GM23248 (cell line): Measurements from ENCODE around the gene CEP41. TPM values are rescaled to one million over a fixed set of nuclear protein-coding genes. Genes with fewer than 3 reads are reported as not detected.

ENCODE experiments used
- DNase-seq: peaks from one replicate; pipeline ENCODE4 v3.0.0-alpha.2; 2015
- H2AFZ ChIP-seq: fragments of 200-600 bp; sonication (generic); 2 replicates; pipeline ENCODE4 v1.6.1; 2016; ENCODE audit warnings: antibody characterized with exemption
- H3F3A ChIP-seq: fragments of 200-600 bp; sonication (generic); 2 replicates; pipeline ENCODE4 v1.6.1; 2016; ENCODE audit warnings: mild to moderate bottlenecking, antibody characterized with exemption, mixed run types; ENCODE audit not compliant: insufficient read depth
- H3K27ac ChIP-seq: fragments of 200-600 bp; sonication (generic); 2 replicates; pipeline ENCODE4 v1.5.1; 2016; ENCODE audit warnings: mild to moderate bottlenecking
- H3K27me3 ChIP-seq: fragments of 200-600 bp; sonication (generic); replicated peaks from 2 replicates; pipeline ENCODE4 v1.6.1; 2016; ENCODE audit warnings: mild to moderate bottlenecking; ENCODE audit not compliant: insufficient read depth
- H3K36me3 ChIP-seq: fragments of 200-600 bp; sonication (generic); 2 replicates; pipeline ENCODE4 v1.6.1; 2016; ENCODE audit warnings: low read depth, mild to moderate bottlenecking
- H3K4me1 ChIP-seq: fragments of 200-600 bp; sonication (generic); 2 replicates; pipeline ENCODE4 v1.6.1; 2016; ENCODE audit warnings: mild to moderate bottlenecking; ENCODE audit not compliant: insufficient read depth
- H3K4me2 ChIP-seq: fragments of 200-600 bp; sonication (generic); one replicate; pipeline ENCODE4 v1.6.1; 2016; ENCODE audit warnings: mild to moderate bottlenecking; ENCODE audit not compliant: unreplicated experiment
- H3K4me3 ChIP-seq: fragments of 200-600 bp; sonication (generic); 2 replicates; pipeline ENCODE4 v1.5.1; 2016; ENCODE audit warnings: mild to moderate bottlenecking
- H3K79me2 ChIP-seq: fragments of 200-600 bp; sonication (generic); 2 replicates; pipeline ENCODE4 v1.6.1; 2016; ENCODE audit warnings: mild to moderate bottlenecking; ENCODE audit not compliant: insufficient read depth
- H3K9ac ChIP-seq: fragments of 200-600 bp; sonication (generic); 2 replicates; pipeline ENCODE4 v1.6.1; 2016; ENCODE audit warnings: mild to moderate bottlenecking
- H3K9me2 ChIP-seq: fragments of 200-600 bp; sonication (generic); 2 replicates; pipeline ENCODE4 v1.6.1; 2016; ENCODE audit warnings: mixed run types, mild to moderate bottlenecking, moderate library complexity; ENCODE audit not compliant: insufficient read depth
- H3K9me3 ChIP-seq: fragments of 200-600 bp; sonication (generic); one replicate; pipeline ENCODE4 v1.6.1; 2017; ENCODE audit warnings: low read depth
- H4K20me1 ChIP-seq: fragments of 200-600 bp; sonication (generic); 2 replicates; pipeline ENCODE4 v1.6.0; 2016; ENCODE audit not compliant: insufficient read depth
- EZH2 ChIP-seq: fragments of 200-600 bp; sonication (generic); IDR thresholded peaks from 2 replicates; pipeline ENCODE4 v1.6.1; 2018; ENCODE audit warnings: antibody characterized with exemption, mild to moderate bottlenecking; ENCODE audit not compliant: insufficient read depth, poor library complexity, severe bottlenecking
- EZH2phosphoT487 ChIP-seq: fragments of 200-600 bp; sonication (generic); IDR thresholded peaks from 2 replicates; pipeline ENCODE4 v1.6.1; 2018; ENCODE audit warnings: antibody characterized with exemption, moderate library complexity, mild to moderate bottlenecking, low read depth; ENCODE audit not compliant: insufficient read depth
- WGBS, 2 experiments: methylation state at CpG; one replicate each; pipeline ENCODE4 v1.1.6; 2015 to 2017; ENCODE audit warnings: low lambda C conversion rate in 2 of 2, low coverage in 1 of 2; ENCODE audit errors: missing lambda C conversion rate in 2 of 2; 5-methylcytosine and 5-hydroxymethylcytosine counted together
- in situ Hi-C: fragments of 300-500 bp; cut with MboI; formaldehyde crosslinking; loops from 2 replicates; pipeline ENCODE4 v1.15.0; 2020
- polyA plus RNA-seq: library from polyadenylated mRNA; unstranded; fragments of >200 nt; fragmentation: Nextera tagmentation; extraction: Ambion mirVana; gene quantifications from 2 replicates; pipeline ENCODE4 v1.2.1, GENCODE V29; 2016
- total RNA-seq: library from RNA; depleted of rRNA; stranded (reverse); fragments of >200 nt; shearing (Covaris generic); gene quantifications from 2 replicates; pipeline ENCODE4 v1.2.3, GENCODE V29; 2014

CEP41 gene
- total and polyA plus RNA-seq, 2 experiments from 2014 or later, result 18.3 to 32.3 TPM

GRCh38 chr7:130436253-130436652, 4.6 kb downstream of the CEP41 start:
- Histone ChIP-seq H3K4me2 (no peak overlapping the region), H3K79me2 (peaks cover 3% of the 10 kb centered on the region; the same call in 1 of the 2 replicates), H2AFZ (no peak overlapping the region), H3K9ac (no peak overlapping the region), H3K36me3 (no peaks in the 10 kb centered on the region), H3K9me3 (no peaks in the 10 kb centered on the region), H3F3A (peaks cover 9% of the 10 kb centered on the region), H3K27ac (no peak overlapping the region), H3K4me1 (peaks cover 18% of the 10 kb centered on the region), H3K27me3 (no peaks in the 10 kb centered on the region), H3K9me2 (no peaks in the 10 kb centered on the region), H3K4me3 (no peak overlapping the region), H4K20me1 (no peaks in the 10 kb centered on the region)
- 100% methylated on average over 1 of the region's 1 CpG for WGBS, 2 experiments
- DNase-seq, result no peak
- TF ChIP-seq EZH2 (no peak), EZH2phosphoT487 (no peak)
- in situ Hi-C loops, result no loop called here

- in situ Hi-C loops, result no loop called here
- no peak overlapping the region for H3K9ac ChIP-seq
- WGBS, 2 experiments, result 43 to 51% methylated on average over 2 of the region's 2 CpGs
- no peaks in the 10 kb centered on the region for H3K36me3 ChIP-seq
- no peaks in the 10 kb centered on the region for H3K27me3 ChIP-seq
- H3F3A ChIP-seq, result peaks cover 16% of the 10 kb centered on the region
- no peak overlapping the region for H3K27ac ChIP-seq
- no peak overlapping the region for H3K4me2 ChIP-seq
- DNase-seq, result no peak
- H3K79me2 ChIP-seq, result peaks cover 3% of the 10 kb centered on the region; the same call in 1 of the 2 replicates
- H3K9me2 ChIP-seq, result no peaks in the 10 kb centered on the region
- H3K9me3 ChIP-seq, result no peaks in the 10 kb centered on the region
- H4K20me1 ChIP-seq, result no peaks in the 10 kb centered on the region
- no peak for TF ChIP-seq EZH2phosphoT487
- H3K4me3 ChIP-seq, result no peak overlapping the region
- H2AFZ ChIP-seq, result no peak overlapping the region
- H3K4me1 ChIP-seq, result peaks cover 23% of the 10 kb centered on the region
These were observed 5.4 kb downstream of the CEP41 start for GRCh38 chr7:130435311-130435854.

- TF ChIP-seq EZH2, result no peak
- TF ChIP-seq EZH2phosphoT487, result no peak
- Histone ChIP-seq H3K4me1 (peaks cover 31% of the 10 kb centered on the region), H2AFZ (no peak overlapping the region), H3K4me3 (no peak overlapping the region), H3K4me2 (peak overlapping the region; percentile 55), H3K36me3 (no peaks in the 10 kb centered on the region), H3F3A (peaks cover 21% of the 10 kb centered on the region), H3K27me3 (no peaks in the 10 kb centered on the region), H4K20me1 (no peaks in the 10 kb centered on the region), H3K27ac (no peak overlapping the region), H3K9me3 (no peaks in the 10 kb centered on the region), H3K79me2 (peaks cover 3% of the 10 kb centered on the region; the same call in 1 of the 2 replicates), H3K9ac (no peak overlapping the region), H3K9me2 (no peaks in the 10 kb centered on the region)
- no peak for DNase-seq
- in situ Hi-C loops, result no loop called here
- WGBS, 2 experiments, result 100% methylated on average over 1 of the region's 1 CpG
These were observed 7.5 kb downstream of the CEP41 start for GRCh38 chr7:130433301-130433700.

- H4K20me1 ChIP-seq, result no peaks in the 10 kb centered on the region
- no peaks in the 10 kb centered on the region for H3K27me3 ChIP-seq
- no peak overlapping the region for H3K27ac ChIP-seq
- H3K79me2 ChIP-seq, result peaks cover 3% of the 10 kb centered on the region; the same call in 1 of the 2 replicates
- peaks cover 21% of the 10 kb centered on the region for H3F3A ChIP-seq
- H2AFZ ChIP-seq, result no peak overlapping the region
- peaks cover 31% of the 10 kb centered on the region for H3K4me1 ChIP-seq
- no peak overlapping the region for H3K9ac ChIP-seq
- TF ChIP-seq EZH2 (no peak), EZH2phosphoT487 (no peak)
- no peaks in the 10 kb centered on the region for H3K9me2 ChIP-seq
- H3K4me3 ChIP-seq, result no peak overlapping the region
- no peaks in the 10 kb centered on the region for H3K9me3 ChIP-seq
- H3K4me2 ChIP-seq, result peak overlapping the region; percentile 55
- no peaks in the 10 kb centered on the region for H3K36me3 ChIP-seq
- in situ Hi-C loops, result no loop called here
- 86 to 93% methylated on average over 3 of the region's 3 CpGs for WGBS, 2 experiments
- DNase-seq, result peak; percentile 54
These were observed 7.9 kb downstream of the CEP41 start for GRCh38 chr7:130432886-130433285.
